HL-60 (cell line): ENCODE results near the gene ALOX12.
A peak's percentile ranks its signal among the peaks of the same experiment; 100 is the strongest.

Source experiments
- DNase-seq, 2 experiments: peaks; one replicate each; pipeline ENCODE4 v3.0.0-alpha.2; 2010 to 2020; ENCODE audit warnings: low read depth in 1 of 2, low spot score in 1 of 2
- H3K27ac ChIP-seq: fragments of 250-450 bp; sonication (Bioruptor Pico); replicated peaks from 2 replicates; pipeline ENCODE4 v1.5.1; 2020; ENCODE audit warnings: mild to moderate bottlenecking, moderate library complexity
- H3K27me3 ChIP-seq: fragments of 250-450 bp; sonication (Bioruptor Pico); 2 replicates; pipeline ENCODE4 v1.5.1; 2021; ENCODE audit warnings: mild to moderate bottlenecking, moderate library complexity; ENCODE audit not compliant: insufficient read depth, poor library complexity, severe bottlenecking
- H3K4me3 ChIP-seq: replicated peaks from 2 replicates; pipeline ENCODE4 v1.5.1; 2011; ENCODE audit warnings: mild to moderate bottlenecking, control low read depth, low read length; ENCODE audit not compliant: insufficient read depth
- CTCF ChIP-seq: IDR thresholded peaks from one replicate; pipeline ENCODE4 v1.5.1; 2011; ENCODE audit warnings: low read length, control low read depth, inconsistent platforms; ENCODE audit not compliant: insufficient read depth
- GABPA ChIP-seq: IDR thresholded peaks from 2 replicates; pipeline ENCODE4 v1.6.1; 2012; ENCODE audit warnings: low read depth
- POLR2AphosphoS5 ChIP-seq: IDR thresholded peaks from 2 replicates; pipeline ENCODE4 v1.6.1; 2012; ENCODE audit warnings: low read depth
- REST ChIP-seq: IDR thresholded peaks from 2 replicates; pipeline ENCODE4 v1.6.1; 2012; ENCODE audit warnings: low read depth; ENCODE audit not compliant: insufficient replicate concordance
- SPI1 ChIP-seq: IDR thresholded peaks from 2 replicates; pipeline ENCODE4 v1.6.1; 2012; ENCODE audit warnings: low read depth, mild to moderate bottlenecking, borderline replicate concordance

ALOX12 gene

GRCh38 chr17:7020894-7021664 is 25.2 kb downstream of the ALOX12 start:
- Histone ChIP-seq H3K27ac (no peak overlapping the region), H3K4me3 (no peak overlapping the region), H3K27me3 (no peaks in the 10 kb centered on the region)
- no peak for DNase-seq
- TF ChIP-seq GABPA (no peak), SPI1 (no peak), POLR2AphosphoS5 (no peak), CTCF (no peak), REST (no peak)

GRCh38 chr17:7021993-7022778 is 26.3 kb downstream of the ALOX12 start:
- DNase-seq, result peak in 1 of 2 experiments; percentile 45

More at GRCh38 chr17:7021993-7022778, 26.3 kb downstream of the ALOX12 start:
- Histone ChIP-seq H3K27me3 (no peaks in the 10 kb centered on the region), H3K27ac (no peak overlapping the region), H3K4me3 (no peak overlapping the region)
- no peak for TF ChIP-seq SPI1
- TF ChIP-seq REST, result no peak
- TF ChIP-seq CTCF, result peak; percentile 17
- no peak for TF ChIP-seq POLR2AphosphoS5
